GM21390 (cell line): ENCODE data around the gene AKAP8L.
A peak's percentile ranks its signal among the peaks of the same experiment; 100 is the strongest.

Experiments used
- ATAC-seq: cut with Tn5 transposase; IDR thresholded peaks from one replicate; pipeline ENCODE4 v1.9.1; 2021; ENCODE audit not compliant: unreplicated experiment

The AKAP8L gene

DNA sequence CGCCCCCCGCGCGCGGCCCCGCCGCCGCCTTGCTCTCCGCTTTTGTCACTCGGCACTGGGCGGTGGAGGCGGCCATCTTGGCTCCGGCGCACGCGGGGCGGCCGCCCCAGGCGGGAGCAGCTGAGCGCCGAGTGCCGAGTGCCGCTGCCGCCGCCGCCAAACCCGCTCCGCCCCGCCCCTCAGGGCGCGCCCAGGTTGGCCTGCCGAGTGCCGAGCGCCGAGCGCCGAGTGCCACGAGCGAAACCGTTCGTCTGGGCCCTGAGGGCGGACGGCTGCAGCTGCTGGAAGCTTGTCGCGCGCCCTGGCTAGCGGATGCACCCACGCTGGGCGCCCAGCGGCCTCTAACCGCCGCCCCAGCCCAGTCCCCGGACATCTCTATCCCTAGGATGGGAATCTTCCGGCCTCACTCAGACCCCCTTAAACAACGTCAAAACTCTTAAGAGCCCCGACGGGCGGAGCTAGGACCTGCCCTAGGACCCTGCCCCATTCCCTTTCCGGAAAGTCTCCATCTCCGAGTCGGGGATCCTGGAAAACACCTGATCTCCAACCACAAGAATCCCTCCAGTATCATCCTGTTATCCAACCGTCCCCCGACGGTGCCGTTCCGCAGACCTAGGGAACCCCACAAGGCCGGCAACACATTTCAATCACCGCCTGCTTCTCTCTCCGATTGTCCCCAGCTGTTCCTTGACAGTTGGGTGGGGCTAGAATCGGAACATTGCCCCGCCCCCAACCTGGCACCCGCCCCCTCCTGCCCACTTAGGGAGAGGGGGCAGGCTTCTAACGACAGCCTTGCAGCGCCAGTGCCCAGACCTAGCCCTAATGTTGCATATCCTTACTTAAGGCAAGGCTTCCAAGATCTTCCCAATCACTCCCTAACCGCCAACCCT lies 14.1 kb upstream of the AKAP8L start:
- peak; percentile 66 for ATAC-seq

DNA sequence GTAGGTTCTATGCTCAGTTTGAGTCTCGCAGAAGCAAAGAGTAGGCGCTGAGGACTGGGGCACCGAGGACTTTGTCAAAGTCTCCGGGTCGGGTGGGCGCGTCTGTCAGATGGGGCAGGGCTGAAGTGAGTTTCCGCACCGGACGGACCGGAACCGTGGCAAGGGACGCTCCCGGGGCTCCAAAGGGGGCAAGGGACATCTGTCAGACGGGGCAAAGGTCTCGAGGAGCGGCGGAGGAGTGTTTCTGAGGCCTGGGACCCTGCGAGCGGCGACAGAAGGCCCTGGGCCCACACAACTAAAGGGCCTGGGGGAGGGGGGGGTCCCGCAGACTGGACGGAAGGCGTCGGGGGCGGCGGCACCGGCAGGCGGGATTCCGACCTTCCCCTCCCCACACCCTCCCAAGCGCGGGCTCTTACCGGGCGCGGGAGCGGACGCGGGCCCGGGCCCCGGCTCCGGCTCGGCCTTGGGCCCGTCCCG lies 13.3 kb upstream of the AKAP8L start:
- ATAC-seq: no peak

DNA sequence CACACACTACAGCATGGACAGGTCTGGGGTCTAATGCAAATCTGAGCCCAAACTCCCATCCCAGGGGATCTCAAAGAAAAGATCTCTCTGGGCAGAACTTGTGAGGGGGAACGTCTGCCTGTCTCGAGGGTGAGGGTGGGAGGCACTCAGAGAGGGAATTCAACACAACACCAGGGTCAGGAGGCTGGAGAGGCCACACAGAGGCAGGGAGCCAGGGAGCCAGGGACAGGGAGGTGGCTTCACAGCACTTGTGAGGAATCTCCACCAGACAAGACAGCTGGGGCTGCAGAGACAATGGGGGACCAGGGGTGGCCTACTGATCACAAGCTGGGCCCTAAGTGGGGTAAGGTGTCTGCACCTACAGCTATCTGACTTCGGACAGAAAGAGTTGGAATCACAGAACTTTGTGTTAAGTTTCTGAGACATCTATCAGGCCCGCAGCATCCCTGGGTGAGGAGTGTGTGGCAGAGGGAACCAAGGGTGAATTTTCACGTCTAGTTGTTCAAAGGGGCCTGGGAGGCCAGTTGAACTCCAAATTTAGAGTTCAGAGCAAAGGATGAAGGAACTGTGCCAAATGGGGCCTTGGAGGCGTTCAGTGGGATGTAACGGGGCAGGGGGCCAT lies 12.7 kb upstream of the AKAP8L start:
- ATAC-seq: no peak

DNA sequence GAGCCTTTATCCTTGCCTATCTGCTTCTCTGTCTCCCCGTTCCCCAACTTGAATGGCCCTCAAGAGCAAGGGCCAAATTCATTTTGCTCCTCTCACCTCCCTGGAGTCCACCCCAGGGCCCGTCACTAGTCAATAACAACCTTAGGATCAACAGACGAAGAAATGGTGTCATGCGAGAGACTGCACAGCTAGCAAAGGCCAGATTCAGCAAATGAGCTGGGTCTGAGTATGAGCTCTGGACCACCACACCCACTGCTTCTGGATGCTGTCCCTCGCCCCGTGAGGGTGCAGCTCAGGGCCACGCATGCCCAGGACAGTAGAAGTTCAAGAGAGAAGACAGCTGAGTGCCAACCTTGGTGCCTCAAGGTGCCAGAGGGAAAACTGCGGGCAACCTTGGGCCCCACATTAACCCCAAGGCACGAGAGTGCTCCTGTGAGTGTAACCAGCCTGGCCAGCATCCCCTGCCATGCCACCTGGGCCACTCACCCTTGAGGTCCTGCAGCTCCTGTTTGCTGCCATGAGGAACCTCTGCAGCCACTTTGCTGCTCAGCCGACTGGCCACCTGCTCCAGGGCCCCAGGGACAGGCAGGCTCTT lies 11.8 kb upstream of the AKAP8L start:
- ATAC-seq: no peak

DNA sequence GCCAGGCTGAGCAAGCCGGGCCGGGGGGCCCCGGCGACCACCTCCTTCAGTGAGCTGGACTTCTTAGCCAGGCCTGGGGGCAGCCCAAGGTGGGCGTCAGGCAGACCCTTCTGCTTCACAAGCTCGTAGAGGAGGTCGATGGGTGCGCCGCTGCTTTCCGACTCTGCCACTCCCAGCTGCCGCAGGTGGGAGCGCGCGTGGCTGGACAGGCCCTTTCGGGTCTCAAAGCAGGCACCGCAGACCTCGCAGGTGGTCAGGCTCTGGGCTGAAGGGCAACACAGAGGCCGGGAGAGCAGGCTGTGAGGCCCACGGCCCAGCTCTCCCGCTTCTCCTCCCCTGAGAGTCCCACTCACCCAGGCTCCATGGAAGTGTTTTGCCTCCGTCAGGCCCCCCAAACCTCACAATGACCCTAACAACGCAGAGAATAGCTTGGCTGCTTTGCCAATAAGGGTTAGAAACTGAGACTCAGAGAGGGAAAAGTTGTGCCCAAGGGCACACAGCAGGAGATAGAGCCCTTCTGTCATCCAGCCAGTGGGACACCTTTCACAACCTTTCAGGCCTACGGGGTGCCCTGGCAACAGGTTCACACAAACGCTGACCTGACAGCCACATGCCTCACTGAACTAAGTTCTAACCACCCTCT lies 11.2 kb upstream of the AKAP8L start:
- ATAC-seq: no peak

DNA sequence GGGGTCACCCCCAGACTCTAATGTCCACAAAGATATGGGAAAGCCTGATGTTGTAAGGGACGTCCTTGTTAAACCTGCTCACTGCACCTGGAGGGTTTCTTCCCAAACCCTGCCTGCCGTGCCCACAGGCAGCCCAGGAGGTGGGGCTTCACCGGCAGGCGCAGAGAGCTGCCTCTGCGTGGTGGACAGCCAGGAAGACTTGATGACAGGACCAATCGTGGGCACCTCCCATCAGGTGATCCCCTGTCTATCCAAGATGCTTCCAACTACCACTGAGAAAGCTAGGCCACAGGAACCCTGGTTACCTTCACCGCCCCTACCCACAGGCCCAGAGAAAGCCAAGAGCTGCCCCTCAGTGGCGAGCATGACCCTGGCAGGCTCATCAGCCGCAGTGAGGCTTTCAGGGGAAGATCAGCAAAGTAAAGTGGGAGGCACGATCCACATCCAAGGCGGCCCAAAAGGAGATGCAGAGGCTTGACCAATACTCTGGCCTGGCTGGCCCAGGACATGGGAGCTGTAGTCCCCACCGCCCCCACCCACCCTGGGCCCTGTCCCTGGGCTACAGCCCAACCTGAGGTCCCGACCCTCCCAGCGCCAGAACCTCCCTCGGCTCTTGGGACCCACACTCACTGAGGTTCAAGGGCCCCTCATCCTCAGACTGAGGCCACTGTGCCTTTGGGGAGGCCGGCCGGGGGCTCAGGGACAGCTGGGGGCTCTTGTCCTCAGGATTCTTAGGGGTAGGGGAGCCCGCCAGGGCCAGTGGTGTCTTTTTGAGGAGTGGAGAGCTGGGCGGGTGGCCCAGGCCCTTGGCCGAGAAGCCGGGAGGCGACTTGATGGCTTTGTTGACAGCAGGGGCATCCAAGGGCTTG lies 10.4 kb upstream of the AKAP8L start:
- ATAC-seq: no peak

DNA sequence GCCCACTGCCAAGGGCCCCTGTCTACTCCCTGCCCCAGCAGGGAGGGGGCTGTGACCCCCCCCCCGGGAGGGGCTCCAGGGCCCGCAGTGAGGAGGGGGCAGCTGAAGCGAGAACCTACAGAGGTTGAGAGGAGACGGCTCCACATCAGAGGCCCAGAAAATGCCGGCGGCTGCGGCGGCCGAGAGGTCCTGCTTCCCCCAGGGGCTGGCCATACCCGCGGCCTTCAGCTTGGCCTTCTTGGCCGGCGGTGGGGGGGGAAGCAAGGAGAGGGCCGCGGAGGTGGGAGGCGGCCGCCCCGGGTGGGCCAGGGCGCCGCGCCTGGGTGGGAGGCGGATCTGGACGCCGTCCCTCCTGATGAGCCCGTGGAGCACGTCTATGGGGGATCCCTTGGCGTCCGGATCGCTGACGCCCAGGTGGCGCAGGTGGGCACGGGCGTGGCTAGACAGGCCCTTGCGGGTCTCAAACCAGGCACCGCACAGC lies 9.2 kb upstream of the AKAP8L start:
- no peak for ATAC-seq

DNA sequence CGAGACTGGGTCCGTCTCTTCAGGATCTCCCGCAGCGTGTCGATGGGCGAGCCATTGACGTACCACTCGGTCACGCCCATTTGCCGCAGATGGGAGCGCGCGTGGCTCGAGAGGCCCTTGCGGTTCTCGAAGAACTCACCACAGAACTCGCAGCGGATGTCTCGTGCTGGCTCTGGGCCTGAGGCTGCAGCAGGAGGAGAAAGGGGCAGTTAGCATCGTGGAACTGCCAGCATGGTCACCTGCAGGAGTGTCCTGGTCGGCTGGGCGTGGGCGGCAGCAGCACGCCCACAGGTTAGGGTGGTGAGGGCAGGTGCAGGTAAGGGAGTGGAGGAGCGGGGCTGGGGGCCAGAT lies 8.5 kb upstream of the AKAP8L start:
- no peak for ATAC-seq

DNA sequence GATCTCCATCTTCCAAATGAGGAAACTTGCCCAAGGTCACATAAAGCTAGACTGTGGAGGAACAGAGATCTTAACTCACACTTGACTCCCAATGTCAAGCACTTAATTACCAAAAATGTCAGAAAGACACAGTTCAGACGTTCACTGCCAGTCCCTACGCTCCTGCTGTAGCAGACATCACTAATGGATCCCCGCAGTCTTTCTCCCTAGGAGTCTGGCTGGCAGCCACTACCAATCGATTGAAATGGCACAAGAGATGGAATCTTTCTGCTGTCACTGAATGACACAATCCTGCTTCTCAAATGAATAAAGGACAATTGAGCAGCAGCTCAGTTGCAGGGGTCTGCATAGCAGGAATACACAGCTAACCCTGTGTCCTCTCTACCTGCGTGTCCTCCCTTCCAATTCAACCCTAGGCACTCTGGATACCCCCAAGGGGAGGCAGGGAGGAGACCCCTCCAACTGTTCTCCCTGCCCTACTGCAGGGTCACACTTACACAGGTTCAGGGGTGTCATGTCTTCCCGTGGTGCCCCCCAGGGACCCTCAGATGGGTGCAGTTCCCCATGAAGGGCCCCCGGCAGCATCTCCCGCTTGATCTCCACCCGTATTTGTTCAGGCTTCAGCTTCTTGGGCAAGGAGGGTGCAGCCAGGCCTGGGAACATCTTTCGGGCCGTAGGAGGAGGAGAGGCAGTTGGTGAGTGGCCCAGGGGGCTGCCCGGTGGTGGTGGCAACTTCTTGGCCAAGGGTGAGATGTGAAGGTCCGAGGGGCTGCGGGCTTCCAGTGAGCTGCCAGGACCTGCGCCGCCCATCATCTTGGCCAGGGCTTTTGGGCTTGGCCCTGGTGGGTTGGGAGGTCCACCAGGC lies 7.9 kb upstream of the AKAP8L start:
- no peak for ATAC-seq

DNA sequence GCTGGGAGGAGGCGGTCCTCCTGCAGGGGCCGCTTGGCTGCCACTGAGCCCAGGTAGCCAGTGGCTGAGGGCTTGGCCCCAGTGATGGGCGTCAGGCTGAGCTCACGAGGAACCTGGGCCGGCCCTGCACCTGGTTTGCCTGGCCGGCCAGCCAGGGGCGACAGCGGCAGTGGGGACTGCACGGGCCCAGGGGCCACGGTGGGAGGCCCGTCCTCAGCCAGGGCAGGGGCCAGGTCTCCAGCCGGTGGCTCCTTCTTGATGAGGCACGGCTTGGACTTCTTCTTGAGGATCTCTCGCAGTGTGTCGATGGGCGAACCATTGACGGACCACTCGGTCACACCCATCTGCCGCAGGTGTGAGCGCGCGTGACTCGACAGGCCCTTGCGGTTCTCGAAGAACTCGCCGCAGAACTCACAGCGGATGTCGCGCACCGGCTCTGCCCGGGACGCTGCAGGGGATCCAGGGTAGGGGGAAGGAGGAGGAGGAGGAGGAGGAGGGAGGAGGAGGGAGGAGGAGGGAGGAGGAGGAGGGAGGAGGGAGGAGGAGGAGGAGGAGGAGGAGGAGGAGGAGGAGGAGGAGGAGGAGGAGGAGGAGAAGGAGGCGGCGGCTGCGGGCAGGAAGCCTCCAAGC lies 6.6 kb upstream of the AKAP8L start:
- no peak for ATAC-seq

DNA sequence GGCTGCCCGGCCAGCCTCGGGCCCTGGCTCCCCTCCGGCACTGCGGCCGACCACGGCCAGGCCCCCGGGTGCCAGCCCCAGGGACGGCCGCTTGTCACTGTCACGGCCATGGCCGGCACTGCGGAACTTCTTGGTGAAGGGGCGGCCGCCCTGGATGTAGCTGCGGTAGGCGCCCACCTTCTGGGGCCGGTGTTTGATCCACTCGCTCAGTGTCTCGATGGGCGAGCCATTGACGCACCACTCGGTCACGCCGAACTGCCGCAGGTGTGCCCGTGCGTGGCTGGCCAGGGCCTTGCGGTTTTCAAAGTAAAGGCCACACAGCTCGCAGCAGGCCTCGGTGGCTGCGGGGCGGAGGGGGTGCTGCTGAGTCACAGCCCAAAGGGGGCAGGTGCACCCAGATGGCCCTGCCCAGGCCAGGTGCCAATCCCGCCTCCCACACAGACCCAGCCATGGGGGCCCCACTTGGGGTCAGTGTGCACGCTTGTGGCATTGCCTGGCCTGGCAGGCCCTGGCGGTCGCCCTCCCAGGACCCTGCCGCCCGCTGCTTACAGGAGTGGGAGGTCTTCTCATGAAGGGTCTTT lies 6.0 kb upstream of the AKAP8L start:
- no peak for ATAC-seq

DNA sequence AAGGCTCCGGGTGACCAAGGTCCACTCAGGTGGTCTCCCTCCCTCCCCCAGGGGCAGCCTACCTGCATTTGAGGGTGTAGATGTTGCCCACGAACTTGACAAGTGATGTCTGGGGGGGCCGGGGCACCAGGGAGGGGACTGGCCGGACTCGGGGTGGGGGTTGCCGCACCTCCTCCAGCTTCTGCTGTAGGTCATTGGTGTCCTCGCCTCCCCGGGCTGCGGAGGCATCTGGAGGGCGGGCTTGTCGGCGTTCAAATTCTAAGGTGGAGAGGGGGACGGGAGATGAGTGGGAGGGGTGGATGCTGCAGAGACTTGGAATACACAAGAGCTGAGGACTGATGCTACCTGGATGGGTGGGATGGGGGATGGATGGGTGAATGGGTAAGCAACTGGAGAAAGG lies 5.3 kb upstream of the AKAP8L start:
- no peak for ATAC-seq

DNA sequence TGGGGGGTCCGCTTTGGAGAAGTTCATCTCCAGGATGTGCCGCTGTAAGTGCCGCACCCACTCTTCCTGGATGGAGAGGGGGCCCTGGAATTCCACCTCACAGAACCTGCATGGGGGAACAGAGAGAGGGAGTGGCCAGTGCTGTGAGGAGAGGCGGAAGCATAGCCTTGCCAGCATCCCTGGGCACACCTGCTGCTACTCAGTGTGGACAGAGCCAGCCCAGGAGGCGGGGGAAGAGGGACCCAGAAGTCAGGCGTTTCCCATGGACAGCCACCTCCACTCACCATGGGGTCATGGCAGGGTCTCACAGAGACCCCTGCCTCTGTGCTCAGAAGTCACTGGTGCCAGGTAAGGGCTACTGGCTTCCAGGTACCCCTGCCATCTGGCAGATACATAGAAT lies 4.3 kb upstream of the AKAP8L start:
- ATAC-seq: no peak

DNA sequence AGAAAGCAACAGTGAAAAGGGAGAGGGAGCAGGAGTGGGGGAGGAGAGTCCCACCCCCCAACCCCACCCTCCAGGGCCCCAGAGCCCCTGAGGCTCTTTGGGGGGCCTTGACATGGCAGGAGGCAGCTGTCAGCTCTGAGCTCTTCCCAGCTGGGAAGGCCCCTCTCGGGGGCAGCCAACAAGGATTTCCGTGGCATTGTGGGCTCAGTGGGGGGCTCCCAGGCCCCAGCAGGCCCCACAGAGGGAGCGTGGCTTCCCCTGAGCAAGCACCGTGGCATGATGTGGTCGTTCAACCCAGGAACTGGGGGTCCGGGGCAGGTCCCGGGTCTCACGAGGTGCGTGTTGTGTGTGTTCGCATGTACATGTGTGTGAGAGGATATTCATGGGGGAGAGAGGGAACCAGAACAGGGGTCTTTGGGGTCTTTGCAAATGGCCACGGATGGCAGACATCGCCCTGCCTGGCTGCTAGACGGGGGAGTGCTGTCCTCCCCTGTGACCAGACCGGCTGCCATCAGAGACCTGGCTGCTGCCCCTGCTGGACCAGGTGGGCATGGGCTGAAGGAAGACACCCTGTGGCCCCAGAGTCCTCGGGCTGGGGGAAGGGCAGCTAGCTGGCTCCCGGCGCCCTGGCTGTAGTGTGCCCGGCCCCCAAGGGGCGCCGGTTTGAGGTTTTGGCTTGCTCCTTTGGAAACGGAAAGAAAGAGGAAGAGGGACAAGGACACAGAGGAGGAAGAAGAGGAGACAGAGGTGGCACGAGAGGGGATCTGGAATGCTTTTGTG lies 3.7 kb upstream of the AKAP8L start:
- ATAC-seq: no peak

DNA sequence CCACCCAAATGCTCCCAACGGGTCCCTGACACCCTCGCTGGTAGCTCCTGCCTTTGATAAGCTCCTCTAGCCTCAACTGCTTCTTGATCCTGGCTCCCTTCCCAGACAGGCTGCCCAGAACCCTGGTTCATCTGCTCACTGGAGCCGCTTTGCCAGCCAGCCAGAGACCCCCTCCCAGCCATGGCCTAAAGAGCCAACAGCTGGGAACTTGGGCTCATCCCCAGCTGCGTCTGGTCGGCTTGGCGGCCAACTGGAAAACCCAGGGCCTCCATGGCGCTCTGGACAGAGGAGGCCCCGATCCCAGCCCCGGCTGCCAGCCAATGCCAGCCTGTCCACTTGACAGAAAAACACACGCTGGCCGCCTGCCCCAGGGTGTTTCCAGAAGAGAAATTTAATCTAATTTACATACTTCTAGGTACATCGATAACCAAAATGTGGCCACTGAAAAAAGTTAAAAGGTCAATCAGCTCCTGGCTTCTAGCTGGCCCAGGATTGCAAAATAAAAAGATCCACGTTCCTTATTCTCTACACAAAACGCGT lies 3.0 kb upstream of the AKAP8L start:
- ATAC-seq: no peak

DNA sequence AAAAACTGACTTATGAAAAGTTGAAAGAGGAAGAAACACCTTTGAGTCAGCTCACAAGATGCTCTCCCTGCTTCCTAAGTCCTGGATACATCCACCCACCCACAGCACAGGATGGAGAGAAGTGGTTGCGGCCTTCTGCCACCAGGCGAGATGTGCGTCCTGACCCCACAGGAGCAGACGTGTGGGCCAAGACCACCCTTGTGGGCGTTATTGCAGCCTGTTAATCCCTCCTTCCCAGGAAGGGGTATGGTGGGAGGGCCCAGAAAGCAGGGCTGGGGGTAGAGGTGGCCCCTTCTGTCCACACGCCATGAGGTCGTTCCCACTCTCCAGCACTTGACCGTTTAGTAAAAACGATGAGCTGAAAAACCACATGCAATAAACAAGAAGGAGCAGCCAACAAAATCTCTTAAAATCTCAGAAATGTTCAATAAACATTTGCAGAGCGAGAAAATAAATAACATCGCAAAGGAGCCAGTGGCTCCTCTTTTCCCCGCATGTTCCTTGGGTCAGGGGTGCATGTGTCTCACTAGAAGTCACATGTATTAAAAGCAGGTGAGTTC lies 2.4 kb upstream of the AKAP8L start:
- ATAC-seq: no peak

DNA sequence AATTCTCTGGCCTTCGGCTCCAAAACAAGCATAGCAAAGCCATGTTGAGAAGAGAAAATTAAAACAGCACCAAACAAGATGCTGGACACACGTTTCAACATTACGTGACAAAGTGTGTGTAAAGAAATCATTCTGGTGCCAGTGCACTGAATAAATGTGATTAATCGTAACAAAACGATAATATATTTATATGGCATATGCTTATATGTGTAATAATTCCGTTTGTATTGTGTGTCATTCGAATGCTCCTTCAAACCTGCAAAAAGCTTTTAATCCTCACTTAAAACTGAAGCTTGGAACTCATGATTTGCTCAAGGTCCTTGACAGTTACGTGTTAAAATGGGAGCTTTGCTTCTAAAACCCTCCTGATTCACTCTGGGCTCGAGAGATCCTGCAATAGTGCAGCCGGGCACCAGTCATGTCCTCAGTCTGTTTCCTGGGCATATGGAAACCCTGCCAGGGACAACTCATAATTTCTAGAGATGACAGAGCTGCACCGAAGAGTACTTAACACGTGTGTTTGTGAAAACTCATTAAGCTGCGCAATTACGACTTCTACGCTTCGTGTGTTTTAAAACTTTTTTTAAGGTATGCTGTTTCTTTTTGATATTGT lies 731 bp upstream of the AKAP8L start:
- no peak for ATAC-seq
